SH-SY5Y (cell line): ENCODE measurements around the gene STK32C.

ENCODE experiments used
- GATA2 ChIP-seq: IDR thresholded peaks from 2 replicates; pipeline ENCODE4 v1.6.1; 2011; ENCODE audit warnings: mild to moderate bottlenecking, low read depth, low read length
- GATA3 ChIP-seq: IDR thresholded peaks from 2 replicates; pipeline ENCODE4 v1.6.1; 2011; ENCODE audit warnings: low read depth, mild to moderate bottlenecking, low read length, moderate library complexity

DNA sequence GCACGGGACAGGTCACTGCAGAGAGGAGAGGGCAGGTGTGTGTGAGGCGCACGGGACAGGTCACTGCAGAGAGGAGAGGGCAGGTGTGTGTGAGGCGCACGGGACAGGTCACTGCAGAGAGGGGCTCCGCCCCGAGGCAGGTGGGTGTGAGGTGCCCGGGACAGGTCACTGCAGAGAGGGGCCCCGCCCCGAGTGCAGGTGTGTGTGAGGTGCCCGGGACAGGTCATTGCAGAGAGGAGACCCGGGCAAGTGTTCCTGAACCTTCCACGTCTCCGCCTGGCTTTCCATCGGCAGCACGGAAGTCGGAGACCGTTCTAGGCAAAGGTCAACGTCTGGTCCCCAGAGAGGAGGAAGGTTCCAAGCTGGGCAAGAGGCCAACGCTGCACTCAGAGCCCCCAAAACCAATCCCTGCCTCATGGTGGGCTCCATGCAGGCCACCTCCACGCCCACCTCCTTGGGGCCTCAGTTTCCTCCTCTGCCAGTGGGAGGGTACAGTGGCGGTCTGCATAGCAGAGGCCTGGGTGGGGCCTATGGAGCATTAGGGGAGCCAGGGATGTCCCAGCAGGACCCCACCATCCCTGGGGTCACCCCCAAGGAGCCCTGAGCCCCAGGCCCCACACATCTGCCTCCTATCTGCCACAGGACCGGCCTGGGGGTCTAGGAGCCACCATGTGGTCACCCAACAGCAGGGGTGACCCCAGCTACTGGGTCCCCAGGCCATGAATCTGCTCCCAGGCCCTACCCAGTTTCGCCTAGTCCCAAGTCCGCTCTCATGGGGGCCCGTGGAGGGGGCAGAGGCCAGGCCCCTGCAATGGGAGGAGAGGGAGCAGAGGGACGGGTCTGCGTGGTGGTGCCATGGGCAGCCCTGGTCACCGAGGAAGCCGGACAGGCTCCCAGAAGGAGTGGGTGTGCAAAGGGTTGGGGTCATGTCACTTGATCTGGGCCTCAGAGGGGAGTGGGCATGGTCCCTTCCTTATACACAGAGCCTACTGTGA is 57.0 kb downstream of the STK32C start:
- TF ChIP-seq GATA2 (no peak), GATA3 (no peak)
